Nephron (organoid): ENCODE measurements around the gene RNASE9.
"Not testable (repeated sequence)": the region's sequence is repeated elsewhere in the genome, so short reads cannot be mapped to it uniquely, and the experiment has no call there.

Experiments
- H3K27ac Mint-ChIP-seq, 3 experiments: 2 replicates each; pipeline ENCODE4 v1.8.0; 2020; ENCODE audit warnings: mixed read lengths in 3 of 3, mild to moderate bottlenecking in 2 of 3, moderate library complexity in 1 of 3
- H3K27me3 Mint-ChIP-seq: 2 replicates; pipeline ENCODE4 v1.8.0; 2021; ENCODE audit warnings: low read depth, mild to moderate bottlenecking, moderate library complexity, mixed read lengths
- H3K36me3 Mint-ChIP-seq: 2 replicates; pipeline ENCODE4 v1.8.0; 2020; ENCODE audit warnings: low read depth, mixed read lengths
- H3K4me1 Mint-ChIP-seq: 2 replicates; pipeline ENCODE4 v1.8.0; 2020; ENCODE audit warnings: mixed read lengths
- H3K4me3 Mint-ChIP-seq, 3 experiments: 2 replicates each; pipeline ENCODE4 v1.8.0; 2020; ENCODE audit warnings: mild to moderate bottlenecking in 3 of 3, mixed read lengths in 3 of 3, moderate library complexity in 2 of 3
- H3K9me3 Mint-ChIP-seq: 2 replicates; pipeline ENCODE4 v1.8.0; 2020; ENCODE audit warnings: mixed read lengths
- TF ChIP-seq, protein P1 (sequence below), 3 experiments: fragments of 200-600 bp; sonication (generic); IDR thresholded peaks; one replicate each; pipeline ENCODE4 v1.5.0; 2021; ENCODE audit warnings: antibody characterized with exemption in 3 of 3; ENCODE audit not compliant: unreplicated experiment in 3 of 3

Gene RNASE9

GRCh38 chr14:20569066-20569465 lies 8.2 kb upstream of the RNASE9 start:
- Mint-ChIP-seq H3K4me1 (no peaks in the 10 kb centered on the region), H3K36me3 (no peaks in the 10 kb centered on the region), H3K9me3 (peaks cover 21% of the 10 kb centered on the region), H3K27ac (no peak overlapping the region), H3K27me3 (no peaks in the 10 kb centered on the region), H3K4me3 (no peak overlapping the region)
- TF ChIP-seq, protein P1, sequence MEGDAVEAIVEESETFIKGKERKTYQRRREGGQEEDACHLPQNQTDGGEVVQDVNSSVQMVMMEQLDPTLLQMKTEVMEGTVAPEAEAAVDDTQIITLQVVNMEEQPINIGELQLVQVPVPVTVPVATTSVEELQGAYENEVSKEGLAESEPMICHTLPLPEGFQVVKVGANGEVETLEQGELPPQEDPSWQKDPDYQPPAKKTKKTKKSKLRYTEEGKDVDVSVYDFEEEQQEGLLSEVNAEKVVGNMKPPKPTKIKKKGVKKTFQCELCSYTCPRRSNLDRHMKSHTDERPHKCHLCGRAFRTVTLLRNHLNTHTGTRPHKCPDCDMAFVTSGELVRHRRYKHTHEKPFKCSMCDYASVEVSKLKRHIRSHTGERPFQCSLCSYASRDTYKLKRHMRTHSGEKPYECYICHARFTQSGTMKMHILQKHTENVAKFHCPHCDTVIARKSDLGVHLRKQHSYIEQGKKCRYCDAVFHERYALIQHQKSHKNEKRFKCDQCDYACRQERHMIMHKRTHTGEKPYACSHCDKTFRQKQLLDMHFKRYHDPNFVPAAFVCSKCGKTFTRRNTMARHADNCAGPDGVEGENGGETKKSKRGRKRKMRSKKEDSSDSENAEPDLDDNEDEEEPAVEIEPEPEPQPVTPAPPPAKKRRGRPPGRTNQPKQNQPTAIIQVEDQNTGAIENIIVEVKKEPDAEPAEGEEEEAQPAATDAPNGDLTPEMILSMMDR (IDR thresholded peaks at IDR 0.05; ENCODE audit: unreplicated experiment in 3 of 3), result no peak

DNA sequence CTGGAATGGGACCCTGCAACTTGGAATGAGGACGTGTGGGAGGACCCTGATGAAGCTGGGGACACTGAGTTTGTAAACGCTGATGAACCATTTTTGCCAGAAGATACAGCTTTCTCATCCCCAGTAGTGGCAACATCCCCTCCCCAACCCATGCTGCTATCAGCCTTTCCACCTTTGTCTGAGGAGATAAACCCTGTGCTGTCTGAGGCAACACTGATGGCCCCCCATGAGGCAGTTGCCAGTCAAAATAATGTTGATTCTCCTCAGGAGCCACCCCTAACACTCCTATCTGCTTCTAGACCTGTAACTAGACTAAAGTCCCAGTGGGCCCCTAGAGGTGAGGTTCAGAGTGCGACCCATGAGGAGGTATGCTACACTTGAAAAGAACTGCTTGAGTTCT lies 7.5 kb upstream of the RNASE9 start:
- no peaks in the 10 kb centered on the region for H3K4me1 Mint-ChIP-seq
- peaks cover 21% of the 10 kb centered on the region for H3K9me3 Mint-ChIP-seq
- TF ChIP-seq, protein P1 (IDR thresholded peaks at IDR 0.05; ENCODE audit: unreplicated experiment in 3 of 3), result no peak
- H3K27me3 Mint-ChIP-seq, result no peaks in the 10 kb centered on the region
- no peaks in the 10 kb centered on the region for H3K36me3 Mint-ChIP-seq
- H3K4me3 Mint-ChIP-seq, result no peak overlapping the region
- H3K27ac Mint-ChIP-seq, result no peak overlapping the region

- H3K27ac Mint-ChIP-seq, H3K4me3 Mint-ChIP-seq, H3K36me3 Mint-ChIP-seq, H3K27me3 Mint-ChIP-seq, H3K4me1 Mint-ChIP-seq: not testable (repeated sequence)
- peaks cover 17% of the 10 kb centered on the region for H3K9me3 Mint-ChIP-seq
Measured at GRCh38 chr14:20567199-20567598, 6.4 kb upstream of the RNASE9 start.

DNA sequence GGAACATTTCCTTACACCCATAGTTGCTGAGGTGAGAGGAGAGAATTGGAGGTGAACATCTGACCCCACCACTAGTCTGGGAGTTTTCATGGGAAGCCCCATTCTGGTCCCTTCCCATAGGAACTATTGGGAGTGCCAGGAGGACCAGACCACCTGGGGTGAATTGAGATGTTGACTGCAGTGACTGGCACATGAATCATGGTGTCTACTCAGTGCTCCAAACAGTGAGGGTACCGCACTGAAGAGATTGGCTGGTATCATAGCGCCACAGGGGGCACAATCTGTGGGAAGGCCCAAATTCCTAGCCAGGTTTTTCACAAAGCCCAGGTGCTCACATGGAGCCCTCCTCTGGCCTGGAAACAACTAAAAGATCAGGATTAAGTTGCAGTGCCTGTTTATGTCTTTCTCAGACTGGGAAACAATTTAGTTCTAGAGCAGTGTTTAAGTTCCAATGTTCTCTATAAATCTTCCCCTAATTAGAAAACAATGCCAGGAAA lies 3.7 kb upstream of the RNASE9 start:
- no peaks in the 10 kb centered on the region for H3K36me3 Mint-ChIP-seq

DNA sequence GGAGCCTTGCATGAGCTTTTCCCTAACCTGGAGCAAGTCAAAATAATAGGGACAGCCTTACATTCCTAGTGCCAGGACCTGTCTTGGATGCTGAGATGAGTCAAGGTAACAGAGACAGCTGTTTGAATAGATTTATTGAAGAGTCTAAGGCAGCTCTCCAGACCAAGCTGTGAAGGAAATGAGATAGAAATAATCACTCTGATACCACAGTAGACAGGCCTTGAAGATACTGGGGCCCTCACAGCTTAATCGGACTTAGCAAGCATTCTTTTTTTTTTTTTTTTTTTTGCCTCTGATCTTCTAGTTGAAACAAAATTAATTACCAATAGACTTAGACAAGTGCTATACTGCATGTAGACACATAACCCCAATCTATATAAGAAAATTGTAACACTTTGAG lies 3.1 kb upstream of the RNASE9 start:
- TF ChIP-seq, protein P1 (IDR thresholded peaks at IDR 0.05; ENCODE audit: unreplicated experiment in 3 of 3), result no peak
- Mint-ChIP-seq H3K9me3 (peaks cover 12% of the 10 kb centered on the region), H3K27ac (no peak overlapping the region), H3K27me3 (no peaks in the 10 kb centered on the region), H3K36me3 (no peaks in the 10 kb centered on the region), H3K4me1 (no peaks in the 10 kb centered on the region), H3K4me3 (no peak overlapping the region)

More for the DNA sequence above, 3.7 kb upstream of the RNASE9 start:
- TF ChIP-seq, protein P1 (IDR thresholded peaks at IDR 0.05; ENCODE audit: unreplicated experiment in 3 of 3), result no peak
- H3K4me1 Mint-ChIP-seq, result no peaks in the 10 kb centered on the region
- peaks cover 16% of the 10 kb centered on the region for H3K9me3 Mint-ChIP-seq
- no peak overlapping the region for H3K4me3 Mint-ChIP-seq
- H3K27ac Mint-ChIP-seq, result no peak overlapping the region
- H3K27me3 Mint-ChIP-seq, result no peaks in the 10 kb centered on the region

DNA sequence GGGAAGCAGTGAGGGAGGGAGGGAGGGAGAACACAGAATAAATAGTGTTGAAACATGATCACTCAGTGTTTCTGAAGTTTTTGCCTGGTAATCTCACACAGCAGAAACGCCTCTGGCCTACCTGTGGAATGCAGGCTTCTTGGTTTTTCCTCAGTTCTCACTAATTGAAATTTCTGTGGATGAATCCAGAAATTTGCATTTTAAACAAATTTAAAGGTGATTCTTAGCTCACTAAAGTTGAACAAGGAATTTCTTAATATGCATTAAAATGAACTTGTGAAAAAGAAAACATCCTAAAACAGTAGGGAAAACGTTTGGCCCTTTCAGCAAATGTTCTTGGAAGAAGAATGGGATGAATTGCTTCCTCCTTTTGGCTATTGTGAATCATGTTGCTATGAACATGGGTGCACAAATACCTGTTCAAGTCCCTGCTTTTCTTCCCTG lies 1.4 kb downstream of the RNASE9 start:
- TF ChIP-seq, protein P1 (IDR thresholded peaks at IDR 0.05; ENCODE audit: unreplicated experiment in 3 of 3), result no peak
- Mint-ChIP-seq H3K27ac (no peak overlapping the region), H3K27me3 (no peaks in the 10 kb centered on the region), H3K4me3 (no peak overlapping the region), H3K36me3 (no peaks in the 10 kb centered on the region), H3K9me3 (no peaks in the 10 kb centered on the region), H3K4me1 (no peaks in the 10 kb centered on the region)
